Panc1 (cell line): ENCODE results near the gene CARNS1.

ENCODE experiments used
- POLR2AphosphoS5 ChIP-seq: IDR thresholded peaks from 2 replicates; pipeline ENCODE4 v1.6.1; 2012; ENCODE audit warnings: mild to moderate bottlenecking, low read depth, low read length, moderate library complexity
- TCF7L2 ChIP-seq: IDR thresholded peaks from 2 replicates; pipeline ENCODE4 v1.6.1; 2011; ENCODE audit warnings: mild to moderate bottlenecking, low read depth, low read length, inconsistent platforms
- TF ChIP-seq, protein P1 (sequence below): fragments of 450-650 bp; IDR thresholded peaks from 2 replicates; pipeline ENCODE4 v1.5.1; 2017; ENCODE audit warnings: mild to moderate bottlenecking
- TF ChIP-seq, protein P2 (sequence below), 2 experiments: IDR thresholded peaks; 2 replicates each; pipeline ENCODE4 v1.6.1; 2011 to 2012; ENCODE audit warnings: low read depth in 2 of 2, control low read depth in 1 of 2, low read length in 1 of 2, mild to moderate bottlenecking in 1 of 2, moderate library complexity in 1 of 2; ENCODE audit not compliant: insufficient read depth in 1 of 2

DNA sequence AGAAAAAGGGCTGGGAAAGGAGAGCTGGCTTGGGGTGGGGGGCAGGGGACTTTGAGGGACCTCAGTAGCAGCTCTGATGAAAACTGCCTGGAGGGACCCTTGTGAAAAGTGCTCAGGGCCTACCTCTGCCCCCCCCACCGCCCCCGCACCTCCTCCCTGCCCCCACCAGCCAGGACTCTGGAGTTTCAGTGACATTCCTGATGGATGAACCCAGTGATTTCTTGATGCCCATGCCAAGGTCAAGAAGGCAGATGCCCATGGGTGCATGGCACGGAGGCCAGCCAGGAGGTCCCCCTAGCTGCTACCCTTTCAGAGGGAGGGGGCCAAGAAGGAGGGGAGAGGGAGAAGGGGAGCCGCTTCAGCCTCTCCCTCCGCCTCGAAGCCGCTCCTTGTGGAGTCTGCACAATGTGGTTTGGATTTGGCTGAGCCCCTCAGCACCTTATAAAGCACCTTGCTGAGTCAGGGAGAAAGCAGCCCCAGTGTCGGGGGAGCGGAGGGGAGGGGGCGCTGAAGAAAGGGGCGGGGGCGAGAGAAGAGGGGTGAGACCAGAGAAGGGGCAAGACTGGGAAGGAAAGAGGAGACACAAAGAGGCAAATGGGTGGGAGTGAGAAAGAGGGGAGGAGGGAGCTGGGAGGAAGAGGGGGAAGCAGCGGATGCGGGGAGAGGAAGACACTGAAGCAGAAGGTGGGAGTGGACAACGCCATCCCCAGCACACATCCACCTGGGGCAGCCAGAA, 40.0 kb upstream of the CARNS1 start:
- TF ChIP-seq, protein P1, sequence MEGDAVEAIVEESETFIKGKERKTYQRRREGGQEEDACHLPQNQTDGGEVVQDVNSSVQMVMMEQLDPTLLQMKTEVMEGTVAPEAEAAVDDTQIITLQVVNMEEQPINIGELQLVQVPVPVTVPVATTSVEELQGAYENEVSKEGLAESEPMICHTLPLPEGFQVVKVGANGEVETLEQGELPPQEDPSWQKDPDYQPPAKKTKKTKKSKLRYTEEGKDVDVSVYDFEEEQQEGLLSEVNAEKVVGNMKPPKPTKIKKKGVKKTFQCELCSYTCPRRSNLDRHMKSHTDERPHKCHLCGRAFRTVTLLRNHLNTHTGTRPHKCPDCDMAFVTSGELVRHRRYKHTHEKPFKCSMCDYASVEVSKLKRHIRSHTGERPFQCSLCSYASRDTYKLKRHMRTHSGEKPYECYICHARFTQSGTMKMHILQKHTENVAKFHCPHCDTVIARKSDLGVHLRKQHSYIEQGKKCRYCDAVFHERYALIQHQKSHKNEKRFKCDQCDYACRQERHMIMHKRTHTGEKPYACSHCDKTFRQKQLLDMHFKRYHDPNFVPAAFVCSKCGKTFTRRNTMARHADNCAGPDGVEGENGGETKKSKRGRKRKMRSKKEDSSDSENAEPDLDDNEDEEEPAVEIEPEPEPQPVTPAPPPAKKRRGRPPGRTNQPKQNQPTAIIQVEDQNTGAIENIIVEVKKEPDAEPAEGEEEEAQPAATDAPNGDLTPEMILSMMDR, result no peak
- TF ChIP-seq POLR2AphosphoS5 (no peak), TCF7L2 (no peak)
- TF ChIP-seq, protein P2, sequence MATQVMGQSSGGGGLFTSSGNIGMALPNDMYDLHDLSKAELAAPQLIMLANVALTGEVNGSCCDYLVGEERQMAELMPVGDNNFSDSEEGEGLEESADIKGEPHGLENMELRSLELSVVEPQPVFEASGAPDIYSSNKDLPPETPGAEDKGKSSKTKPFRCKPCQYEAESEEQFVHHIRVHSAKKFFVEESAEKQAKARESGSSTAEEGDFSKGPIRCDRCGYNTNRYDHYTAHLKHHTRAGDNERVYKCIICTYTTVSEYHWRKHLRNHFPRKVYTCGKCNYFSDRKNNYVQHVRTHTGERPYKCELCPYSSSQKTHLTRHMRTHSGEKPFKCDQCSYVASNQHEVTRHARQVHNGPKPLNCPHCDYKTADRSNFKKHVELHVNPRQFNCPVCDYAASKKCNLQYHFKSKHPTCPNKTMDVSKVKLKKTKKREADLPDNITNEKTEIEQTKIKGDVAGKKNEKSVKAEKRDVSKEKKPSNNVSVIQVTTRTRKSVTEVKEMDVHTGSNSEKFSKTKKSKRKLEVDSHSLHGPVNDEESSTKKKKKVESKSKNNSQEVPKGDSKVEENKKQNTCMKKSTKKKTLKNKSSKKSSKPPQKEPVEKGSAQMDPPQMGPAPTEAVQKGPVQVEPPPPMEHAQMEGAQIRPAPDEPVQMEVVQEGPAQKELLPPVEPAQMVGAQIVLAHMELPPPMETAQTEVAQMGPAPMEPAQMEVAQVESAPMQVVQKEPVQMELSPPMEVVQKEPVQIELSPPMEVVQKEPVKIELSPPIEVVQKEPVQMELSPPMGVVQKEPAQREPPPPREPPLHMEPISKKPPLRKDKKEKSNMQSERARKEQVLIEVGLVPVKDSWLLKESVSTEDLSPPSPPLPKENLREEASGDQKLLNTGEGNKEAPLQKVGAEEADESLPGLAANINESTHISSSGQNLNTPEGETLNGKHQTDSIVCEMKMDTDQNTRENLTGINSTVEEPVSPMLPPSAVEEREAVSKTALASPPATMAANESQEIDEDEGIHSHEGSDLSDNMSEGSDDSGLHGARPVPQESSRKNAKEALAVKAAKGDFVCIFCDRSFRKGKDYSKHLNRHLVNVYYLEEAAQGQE (IDR thresholded peaks at IDR 0.05; ENCODE audit: insufficient read depth in 1 of 2, low read depth in 2 of 2, low read length in 1 of 2), result no peak
